H1 (cell line): ENCODE measurements around the gene SH3RF3. TPM values are rescaled to one million over a fixed set of nuclear protein-coding genes. Genes with fewer than 3 reads are reported as not detected.

ENCODE experiments used
- CTCF ChIA-PET: fragments of 300-600 bp; sonication (Branson Sonifier 250); formaldehyde crosslinking; loops from one replicate; lab custom pipeline; 2021; ENCODE audit not compliant: partially characterized antibody; lab: Charles Lee
- POLR2A ChIA-PET: fragments of 300-600 bp; sonication (Branson Sonifier 250); formaldehyde crosslinking; loops from one replicate; lab custom pipeline; 2021; ENCODE audit warnings: inconsistent platforms; ENCODE audit not compliant: partially characterized antibody; lab: Charles Lee
- DNase-seq, 2 experiments: peaks; one replicate each; pipeline versions ENCODE4 v3.0.0 to v3.0.0-alpha.2; 2010 to 2022; ENCODE audit warnings: low spot score in 2 of 2, low read depth in 1 of 2, mixed read lengths in 1 of 2
- FAIRE-seq: peaks from 2 replicates; lab custom pipeline; 2011; peaks lifted over from hg19 to GRCh38; lab: Jason Lieb, UNC
- H2AFZ ChIP-seq: 2 replicates; pipeline ENCODE4 v1.8.1; 2012; ENCODE audit warnings: low read length, inconsistent platforms
- H2AK5ac ChIP-seq: 2 replicates; pipeline ENCODE4 v1.6.1; 2013; ENCODE audit warnings: low read depth, low read length
- H2BK120ac ChIP-seq: replicated peaks from 2 replicates; pipeline ENCODE3; 2013; ENCODE audit warnings: low read depth, low read length, inconsistent platforms
- H2BK12ac ChIP-seq: 2 replicates; pipeline ENCODE4 v1.6.1; 2013; ENCODE audit warnings: low read depth, low read length
- H2BK15ac ChIP-seq: 2 replicates; pipeline ENCODE4 v1.6.1; 2013; ENCODE audit warnings: low read length
- H2BK20ac ChIP-seq: 2 replicates; pipeline ENCODE4 v1.6.1; 2013; ENCODE audit warnings: low read length
- H2BK5ac ChIP-seq: 2 replicates; pipeline ENCODE4 v1.6.1; 2013; ENCODE audit warnings: low read depth, low read length
- H3K14ac ChIP-seq: 2 replicates; pipeline ENCODE4 v1.6.1; 2013; ENCODE audit warnings: inconsistent platforms; ENCODE audit not compliant: insufficient read length
- H3K18ac ChIP-seq: 2 replicates; pipeline ENCODE4 v1.6.1; 2013; ENCODE audit warnings: low read length; ENCODE audit errors: extremely low read depth
- H3K23ac ChIP-seq: 2 replicates; pipeline ENCODE4 v1.6.1; 2013; ENCODE audit warnings: inconsistent platforms; ENCODE audit not compliant: insufficient read length
- H3K23me2 ChIP-seq: 2 replicates; pipeline ENCODE4 v1.6.1; 2013; ENCODE audit warnings: low read depth, low read length
- H3K27ac ChIP-seq: 2 replicates; pipeline ENCODE4 v1.6.1; 2011; ENCODE audit warnings: low read depth, low read length, inconsistent platforms
- H3K27me3 ChIP-seq, 4 experiments: replicated peaks in 1 of 4; 1 replicate in 1 of 4; 2 replicates in 3 of 4; pipeline versions ENCODE4 v1.6.1 to v1.8.1; 2011 to 2013; ENCODE audit warnings: low read length in 3 of 4, mild to moderate bottlenecking in 3 of 4, inconsistent platforms in 2 of 4, mixed read lengths in 2 of 4, moderate library complexity in 1 of 4; ENCODE audit not compliant: control insufficient read depth in 3 of 4, insufficient read depth in 3 of 4; ENCODE audit errors: extremely low read depth in 1 of 4
- H3K36me3 ChIP-seq, 4 experiments: 2 replicates each; pipeline versions ENCODE4 v1.6.1 to v1.8.1; 2011 to 2013; ENCODE audit warnings: mild to moderate bottlenecking in 4 of 4, low read length in 3 of 4, moderate library complexity in 2 of 4, control low read depth in 1 of 4, inconsistent platforms in 1 of 4; ENCODE audit not compliant: insufficient read depth in 4 of 4, control insufficient read depth in 2 of 4
- H3K4ac ChIP-seq: replicated peaks from 2 replicates; pipeline ENCODE3; 2013; ENCODE audit warnings: low read length, low read depth, mixed read lengths, inconsistent platforms; ENCODE audit not compliant: insufficient read length
- H3K4me1 ChIP-seq, 4 experiments: replicated peaks in 1 of 4; 1 replicate in 1 of 4; 2 replicates in 3 of 4; pipeline versions ENCODE4 v1.6.1 to v1.8.1; 2011 to 2013; ENCODE audit warnings: low read length in 3 of 4, inconsistent platforms in 2 of 4, mixed read lengths in 1 of 4; ENCODE audit not compliant: insufficient read depth in 4 of 4, control insufficient read depth in 3 of 4
- H3K4me2 ChIP-seq, 2 experiments: 2 replicates each; pipeline versions ENCODE4 v1.6.1 to v1.8.1; 2011 to 2013; ENCODE audit warnings: low read depth in 2 of 2, low read length in 2 of 2, control low read depth in 1 of 2, inconsistent platforms in 1 of 2, mild to moderate bottlenecking in 1 of 2; ENCODE audit not compliant: insufficient read depth in 1 of 2
- H3K4me3 ChIP-seq, 4 experiments: fragments of 200-600, 300-600 bp in 1 of 4; sonication (generic), shearing (Covaris generic), sonication (Bioruptor Twin) in 1 of 4; 2 replicates each; pipeline versions ENCODE4 v1.5.1 to v1.8.1; 2011 to 2016; ENCODE audit warnings: low read length in 4 of 4, low read depth in 3 of 4, control low read depth in 2 of 4, inconsistent platforms in 2 of 4, mild to moderate bottlenecking in 2 of 4, mixed read lengths in 1 of 4, moderate library complexity in 1 of 4; ENCODE audit not compliant: insufficient read depth in 2 of 4; ENCODE audit errors: extremely low read depth in 1 of 4
- H3K56ac ChIP-seq: replicated peaks from 2 replicates; pipeline ENCODE3; 2013; ENCODE audit warnings: low read depth, mild to moderate bottlenecking, mixed read lengths, low read length, inconsistent platforms; ENCODE audit not compliant: insufficient read length
- H3K79me1 ChIP-seq: 2 replicates; pipeline ENCODE4 v1.6.1; 2013; ENCODE audit warnings: low read depth, low read length, control low read depth
- H3K79me2 ChIP-seq, 2 experiments: 2 replicates each; pipeline versions ENCODE4 v1.6.1 to v1.8.1; 2012 to 2013; ENCODE audit warnings: low read length in 2 of 2, mild to moderate bottlenecking in 2 of 2, inconsistent platforms in 1 of 2; ENCODE audit not compliant: insufficient read depth in 2 of 2, control insufficient read depth in 1 of 2
- H3K9ac ChIP-seq, 4 experiments: replicated peaks in 1 of 4; 1 replicate in 1 of 4; 2 replicates in 3 of 4; pipeline versions ENCODE4 v1.6.1 to v1.8.1; 2011 to 2013; ENCODE audit warnings: low read depth in 3 of 4, low read length in 3 of 4, control low read depth in 2 of 4, mild to moderate bottlenecking in 2 of 4, moderate library complexity in 2 of 4, inconsistent platforms in 1 of 4; ENCODE audit errors: extremely low read depth in 1 of 4
- H3K9me3 ChIP-seq, 2 experiments: 2 replicates each; pipeline versions ENCODE4 v1.6.1 to v1.8.1; 2012 to 2013; ENCODE audit warnings: mild to moderate bottlenecking in 2 of 2, moderate library complexity in 2 of 2, control low read depth in 1 of 2, inconsistent platforms in 1 of 2, low read depth in 1 of 2, low read length in 1 of 2, mixed read lengths in 1 of 2; ENCODE audit not compliant: insufficient read depth in 2 of 2
- H4K20me1 ChIP-seq, 2 experiments: replicated peaks in 1 of 2; 2 replicates each; pipeline versions ENCODE3 to v1.8.1; 2011 to 2013; ENCODE audit warnings: inconsistent platforms in 2 of 2, low read length in 2 of 2, mild to moderate bottlenecking in 1 of 2; ENCODE audit not compliant: insufficient read depth in 2 of 2, control insufficient read depth in 1 of 2
- H4K5ac ChIP-seq: 2 replicates; pipeline ENCODE4 v1.6.1; 2013; ENCODE audit warnings: low read length, low read depth, mixed read lengths, inconsistent platforms; ENCODE audit not compliant: insufficient read length
- H4K8ac ChIP-seq: 2 replicates; pipeline ENCODE4 v1.8.0; 2013; ENCODE audit warnings: mild to moderate bottlenecking, moderate library complexity, low read length, inconsistent platforms; ENCODE audit not compliant: insufficient read depth; ENCODE audit errors: extremely low read depth
- H4K91ac ChIP-seq: replicated peaks from 2 replicates; pipeline ENCODE3; 2013; ENCODE audit warnings: low read length, mixed read lengths, inconsistent platforms; ENCODE audit not compliant: insufficient read length
- BACH1 ChIP-seq: IDR thresholded peaks from 2 replicates; pipeline ENCODE4 v1.6.1; 2012; ENCODE audit warnings: low read length, improper control_type of control experiment
- CBX8 ChIP-seq: fragments of 300-800, 300-1000 bp; sonication (generic); IDR thresholded peaks from 2 replicates; pipeline ENCODE4 v1.7.1; 2016; ENCODE audit warnings: low read depth, low read length, borderline replicate concordance
- FOSL1 ChIP-seq: IDR thresholded peaks from 2 replicates; pipeline ENCODE4 v1.6.1; 2011; ENCODE audit warnings: mild to moderate bottlenecking, low read depth, low read length, moderate library complexity; ENCODE audit not compliant: insufficient read depth
- RFX5 ChIP-seq: IDR thresholded peaks from 2 replicates; pipeline ENCODE4 v1.6.1; 2011; ENCODE audit warnings: low read depth, low read length, improper control_type of control experiment, borderline replicate concordance
- RXRA ChIP-seq: IDR thresholded peaks from 2 replicates; pipeline ENCODE4 v1.6.1; 2011; ENCODE audit warnings: low read depth, mild to moderate bottlenecking, low read length, moderate library complexity; ENCODE audit not compliant: insufficient read depth
- SIN3A ChIP-seq, 2 experiments: IDR thresholded peaks in 1 of 2; conservative IDR thresholded peaks in 1 of 2; 2 replicates each; pipeline ENCODE4 v1.6.1; 2011 to 2012; ENCODE audit warnings: low read length in 2 of 2, improper control_type of control experiment in 1 of 2, low read depth in 1 of 2, mild to moderate bottlenecking in 1 of 2
- SUZ12 ChIP-seq: fragments of 200-600 bp; sonication (generic); IDR thresholded peaks from 2 replicates; pipeline ENCODE4 v1.6.1; 2012; ENCODE audit warnings: mild to moderate bottlenecking, inconsistent platforms, low read length, moderate library complexity, mixed read lengths
- TAF1 ChIP-seq: IDR thresholded peaks from 2 replicates; pipeline ENCODE4 v1.6.1; 2011; ENCODE audit warnings: mild to moderate bottlenecking, low read depth, low read length
- USF2 ChIP-seq: IDR thresholded peaks from 2 replicates; pipeline ENCODE4 v1.6.1; 2011; ENCODE audit warnings: low read length, improper control_type of control experiment
- YY1 ChIP-seq: IDR thresholded peaks from 2 replicates; pipeline ENCODE4 v1.6.1; 2011; ENCODE audit warnings: low read depth, mild to moderate bottlenecking, low read length
- ZNF274 ChIP-seq: IDR thresholded peaks from 2 replicates; pipeline ENCODE4 v1.7.0; 2012; ENCODE audit warnings: low read length, borderline replicate concordance; ENCODE audit errors: extremely low read depth
- WGBS, 2 experiments: shearing (Covaris generic) in 1 of 2; methylation state at CpG; one replicate each; pipeline versions ENCODE4 v1.1.6 to v1.1.7; 2013 to 2015; ENCODE audit warnings: low lambda C conversion rate in 2 of 2, mixed read lengths in 2 of 2, inconsistent platforms in 1 of 2, low coverage in 1 of 2, missing lambda C conversion rate in 1 of 2; ENCODE audit not compliant: insufficient replicate concordance in 2 of 2, insufficient coverage in 1 of 2, insufficient read length in 1 of 2; ENCODE audit errors: extremely low coverage in 1 of 2, missing lambda C conversion rate in 1 of 2; 5-methylcytosine and 5-hydroxymethylcytosine counted together
- polyA plus RNA-seq, 7 experiments: library from polyadenylated mRNA; depleted of rRNA in 3 of 7; stranded (reverse) in 5 of 7; unstranded in 2 of 7; fragments of >200 nt in 5 of 7; fragments of 200-250 nt in 2 of 7; gene quantifications; 1 replicate in 5 of 7; 2 replicates in 1 of 7; 4 replicates in 1 of 7; pipeline versions ENCODE4 v1.2.1 to v1.2.3, GENCODE V29; 2011 to 2013; ENCODE audit warnings: missing spikeins in 2 of 7, mixed read lengths in 2 of 7
- total RNA-seq: library from RNA; stranded (reverse); fragmentation: NEBNext Ultra II Directional; extraction: Animal tissue kit (Norgen Biotek cat#: 25700); gene quantifications from 2 replicates; pipeline ENCODE4 v1.2.1, GENCODE V29; 2021
- TF ChIP-seq, protein P1 (sequence below): IDR thresholded peaks from 2 replicates; pipeline ENCODE4 v1.6.1; 2012; ENCODE audit warnings: inconsistent platforms

The SH3RF3 gene
- total and polyA plus RNA-seq, 2 of the 8 experiments (the other 6 are each of a cell fraction or from before 2014, with no cell fraction given), result 0.11 to 0.65 TPM

- no peak overlapping the region for H3K9ac ChIP-seq
- H3K27me3 ChIP-seq, result no peaks in the 10 kb centered on the region
- FAIRE-seq (no peak), DNase-seq (no peak)
- H3K9me3 ChIP-seq, result no peaks in the 10 kb centered on the region
- no peak overlapping the region for H2AK5ac ChIP-seq
- 92% methylated on average over 3 of the region's 3 CpGs; no CpG with 5 or more reads in 1 of the 2 experiments for WGBS, 2 experiments
- H3K79me1 ChIP-seq, result no peaks in the 10 kb centered on the region
- no peak overlapping the region for H4K91ac ChIP-seq
- no peak overlapping the region for H3K27ac ChIP-seq
- no peak overlapping the region for H3K56ac ChIP-seq
- POLR2A ChIA-PET, result no interaction called here
- no peak overlapping the region for H3K23ac ChIP-seq
- no peak overlapping the region for H4K8ac ChIP-seq
- H3K79me2 ChIP-seq, result no peaks in the 10 kb centered on the region
- no peaks in the 10 kb centered on the region for H3K4me1 ChIP-seq
- no peak overlapping the region for H2BK20ac ChIP-seq
- no peak overlapping the region for H2BK5ac ChIP-seq
- no peak overlapping the region for H2BK12ac ChIP-seq
- H4K20me1 ChIP-seq, result peaks cover 0 to 4% of the 10 kb centered on the region in 2 experiments
- no peaks in the 10 kb centered on the region for H3K36me3 ChIP-seq
- H3K4ac ChIP-seq, result no peak overlapping the region
- H2BK120ac ChIP-seq, result no peak overlapping the region
- no peak overlapping the region for H3K14ac ChIP-seq
- H3K23me2 ChIP-seq, result no peaks in the 10 kb centered on the region; the same call in 1 of the 2 replicates
- CTCF ChIA-PET, result interaction anchor here (1.1 to 8.3 kb wide), 25 partner anchors 11 to 384 kb away, joined by 3 to 45 read pairs (median 7); partner anchors contain the start of gene SH3RF3
- TF ChIP-seq ZNF274, result no peak
- no peak for TF ChIP-seq TAF1
- no peak for TF ChIP-seq SUZ12
- no peak for TF ChIP-seq YY1
- TF ChIP-seq USF2, result no peak
- TF ChIP-seq CBX8, result no peak
- TF ChIP-seq RFX5, result no peak
- TF ChIP-seq, protein P1, sequence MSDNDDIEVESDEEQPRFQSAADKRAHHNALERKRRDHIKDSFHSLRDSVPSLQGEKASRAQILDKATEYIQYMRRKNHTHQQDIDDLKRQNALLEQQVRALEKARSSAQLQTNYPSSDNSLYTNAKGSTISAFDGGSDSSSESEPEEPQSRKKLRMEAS, result no peak
- TF ChIP-seq BACH1, result no peak
- no peak for TF ChIP-seq RXRA
- no peak for TF ChIP-seq FOSL1
- TF ChIP-seq SIN3A (conservative IDR thresholded peaks at IDR 0.05 in 1 of 2, IDR thresholded peaks at IDR 0.05 in 1 of 2; ENCODE audit: low read depth in 1 of 2, low read length in 2 of 2), result no peak
- no peak overlapping the region for H3K18ac ChIP-seq
- H2AFZ ChIP-seq, result no peak overlapping the region
- no peak overlapping the region for H3K4me3 ChIP-seq
- no peak overlapping the region for H3K4me2 ChIP-seq
- H4K5ac ChIP-seq, result no peak overlapping the region
- no peak overlapping the region for H2BK15ac ChIP-seq
These were observed 382.2 kb downstream of the SH3RF3 start for GRCh38 chr2:109511168-109511567.
